GM19023 (cell line): ENCODE measurements around the gene REP15.
"Not testable (repeated sequence)": the region's sequence is repeated elsewhere in the genome, so short reads cannot be mapped to it uniquely, and the experiment has no call there.

Experiments
- ATAC-seq: cut with Tn5 transposase; IDR thresholded peaks from one replicate; pipeline ENCODE4 v1.9.1; 2021; ENCODE audit warnings: mild to moderate bottlenecking, moderate library complexity; ENCODE audit not compliant: unreplicated experiment

REP15 gene

GRCh38 chr12:27696293-27696652 is at the start of gene REP15:
Gene REP15 (plus strand): TSS chr12:27696447. CDS start chr12:27696563, 116 bp downstream.
- no peak for ATAC-seq

- no peak for ATAC-seq
Observed at GRCh38 chr12:27650011-27650410, 46.2 kb upstream of the REP15 start.

GRCh38 chr12:27651201-27651600 is 45.0 kb upstream of the REP15 start:
- ATAC-seq = no peak

GRCh38 chr12:27652174-27652763 is 44.0 kb upstream of the REP15 start:
- no peak for ATAC-seq

GRCh38 chr12:27653661-27654060 is 42.6 kb upstream of the REP15 start:
- ATAC-seq = no peak

- ATAC-seq = not testable (repeated sequence)
Observed at GRCh38 chr12:27655476-27655875, 40.8 kb upstream of the REP15 start.

- no peak for ATAC-seq
Observed at GRCh38 chr12:27657296-27657695, 39.0 kb upstream of the REP15 start.

- no peak for ATAC-seq
Observed at GRCh38 chr12:27665704-27666103, 30.5 kb upstream of the REP15 start.

- ATAC-seq = no peak
Observed at GRCh38 chr12:27666510-27666909, 29.7 kb upstream of the REP15 start.

- ATAC-seq = no peak
Observed at GRCh38 chr12:27667540-27667939, 28.7 kb upstream of the REP15 start.

- no peak for ATAC-seq
Observed at GRCh38 chr12:27672051-27672450, 24.2 kb upstream of the REP15 start.

- ATAC-seq = no peak
Observed at GRCh38 chr12:27672643-27673042, 23.6 kb upstream of the REP15 start.

- no peak for ATAC-seq
Observed at GRCh38 chr12:27673101-27673718, 23.0 kb upstream of the REP15 start.

- ATAC-seq = no peak
Observed at GRCh38 chr12:27674989-27675388, 21.3 kb upstream of the REP15 start.

GRCh38 chr12:27680619-27681018 is 15.6 kb upstream of the REP15 start:
- no peak for ATAC-seq

GRCh38 chr12:27682534-27682933 is 13.7 kb upstream of the REP15 start:
- no peak for ATAC-seq

- no peak for ATAC-seq
Observed at GRCh38 chr12:27685274-27685673, 11.0 kb upstream of the REP15 start.

GRCh38 chr12:27686147-27686546 is 10.1 kb upstream of the REP15 start:
- no peak for ATAC-seq

GRCh38 chr12:27688671-27689070 is 7.6 kb upstream of the REP15 start:
- no peak for ATAC-seq

- no peak for ATAC-seq
Observed at GRCh38 chr12:27689558-27690180, 6.6 kb upstream of the REP15 start.

GRCh38 chr12:27693403-27693802 is 2.8 kb upstream of the REP15 start:
- ATAC-seq = no peak

- ATAC-seq = no peak
Observed at GRCh38 chr12:27695556-27696292, 523 bp upstream of the REP15 start.
